Prostate gland (tissue), 2 donors: ENCODE results near the gene UBTF.

Source experiments
- POLR2A ChIP-seq: fragments of 450-650 bp; IDR thresholded peaks from one replicate; pipeline ENCODE4 v1.6.1; 2016; ENCODE audit warnings: antibody characterized with exemption, mild to moderate bottlenecking
- POLR2AphosphoS5 ChIP-seq: sonication (generic); formaldehyde crosslinking; IDR thresholded peaks from one replicate; pipeline ENCODE4 v1.6.1; 2017; ENCODE audit warnings: antibody characterized with exemption
- TF ChIP-seq, protein P1 (sequence below), 4 experiments: fragments of 200-600 bp in 2 of 4; fragments of 450-650 bp in 2 of 4; sonication (generic) in 2 of 4; IDR thresholded peaks; 1 replicate in 3 of 4; 2 replicates in 1 of 4; pipeline ENCODE4 v1.5.1; 2016 to 2019; ENCODE audit warnings: antibody characterized with exemption in 4 of 4, mild to moderate bottlenecking in 2 of 4, moderate library complexity in 2 of 4

DNA sequence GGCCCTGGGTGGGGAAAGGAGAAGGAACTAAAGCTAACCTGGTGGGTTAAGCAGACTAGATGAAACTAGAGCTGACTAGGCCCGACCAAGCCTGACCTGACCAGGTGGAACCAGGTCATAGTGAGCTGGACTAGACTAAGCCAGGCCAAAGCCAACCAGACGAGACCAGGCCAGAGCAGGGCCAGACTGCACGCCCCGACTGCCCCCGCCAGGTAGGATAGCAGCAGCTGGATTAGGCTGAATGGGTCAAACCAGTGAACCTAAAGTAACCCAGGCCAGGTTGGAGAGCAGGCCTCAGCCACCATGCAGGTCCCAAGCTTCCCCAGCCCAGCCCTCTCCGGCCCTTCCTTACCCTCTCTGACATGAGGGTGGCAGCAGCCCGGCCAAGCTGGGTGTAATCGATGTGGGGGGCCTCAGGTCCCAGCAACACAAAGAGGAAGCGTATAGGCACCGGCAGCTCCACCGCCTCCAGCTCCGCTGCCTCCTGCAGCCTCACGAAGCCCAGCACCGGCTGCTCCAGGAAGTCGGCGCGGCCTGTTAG is 39.4 kb upstream of the UBTF start:
- TF ChIP-seq, protein P1, sequence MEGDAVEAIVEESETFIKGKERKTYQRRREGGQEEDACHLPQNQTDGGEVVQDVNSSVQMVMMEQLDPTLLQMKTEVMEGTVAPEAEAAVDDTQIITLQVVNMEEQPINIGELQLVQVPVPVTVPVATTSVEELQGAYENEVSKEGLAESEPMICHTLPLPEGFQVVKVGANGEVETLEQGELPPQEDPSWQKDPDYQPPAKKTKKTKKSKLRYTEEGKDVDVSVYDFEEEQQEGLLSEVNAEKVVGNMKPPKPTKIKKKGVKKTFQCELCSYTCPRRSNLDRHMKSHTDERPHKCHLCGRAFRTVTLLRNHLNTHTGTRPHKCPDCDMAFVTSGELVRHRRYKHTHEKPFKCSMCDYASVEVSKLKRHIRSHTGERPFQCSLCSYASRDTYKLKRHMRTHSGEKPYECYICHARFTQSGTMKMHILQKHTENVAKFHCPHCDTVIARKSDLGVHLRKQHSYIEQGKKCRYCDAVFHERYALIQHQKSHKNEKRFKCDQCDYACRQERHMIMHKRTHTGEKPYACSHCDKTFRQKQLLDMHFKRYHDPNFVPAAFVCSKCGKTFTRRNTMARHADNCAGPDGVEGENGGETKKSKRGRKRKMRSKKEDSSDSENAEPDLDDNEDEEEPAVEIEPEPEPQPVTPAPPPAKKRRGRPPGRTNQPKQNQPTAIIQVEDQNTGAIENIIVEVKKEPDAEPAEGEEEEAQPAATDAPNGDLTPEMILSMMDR (IDR thresholded peaks at IDR 0.05) = no peak
- TF ChIP-seq POLR2A (no peak), POLR2AphosphoS5 (no peak)
